MM.1S (cell line): ENCODE results near the gene FKBP1A.
A peak's percentile ranks its signal among the peaks of the same experiment; 100 is the strongest.

Source experiments
- DNase-seq: peaks from one replicate; pipeline ENCODE4 v3.0.0-alpha.2; 2015
- H2AFZ ChIP-seq: fragments of 300-600 bp; sonication (generic); 2 replicates; pipeline ENCODE4 v1.6.0; 2016; ENCODE audit warnings: antibody characterized with exemption, low read length
- H3F3A ChIP-seq: fragments of 300-600 bp; sonication (generic); 2 replicates; pipeline ENCODE4 v1.6.1; 2016; ENCODE audit warnings: mild to moderate bottlenecking, antibody characterized with exemption, low read length, moderate library complexity, mixed read lengths; ENCODE audit not compliant: insufficient read depth
- H3K27ac ChIP-seq: fragments of 300-600 bp; sonication (generic); 2 replicates; pipeline ENCODE4 v1.5.1; 2016; ENCODE audit warnings: mild to moderate bottlenecking, low read length
- H3K27me3 ChIP-seq: fragments of 300-600 bp; sonication (generic); replicated peaks from 2 replicates; pipeline ENCODE4 v1.6.0; 2016; ENCODE audit warnings: low read length; ENCODE audit not compliant: insufficient read depth
- H3K36me3 ChIP-seq: fragments of 300-600 bp; sonication (generic); replicated peaks from 2 replicates; pipeline ENCODE4 v1.6.1; 2016; ENCODE audit warnings: mild to moderate bottlenecking, low read length, mixed read lengths; ENCODE audit not compliant: insufficient read depth
- H3K4me1 ChIP-seq: fragments of 300-600 bp; sonication (generic); 2 replicates; pipeline ENCODE4 v1.6.1; 2016; ENCODE audit warnings: low read length, mixed read lengths
- H3K4me2 ChIP-seq: fragments of 300-600 bp; sonication (generic); 2 replicates; pipeline ENCODE4 v1.6.0; 2016; ENCODE audit warnings: low read depth, low read length
- H3K4me3 ChIP-seq: fragments of 300-600 bp; sonication (generic); 2 replicates; pipeline ENCODE4 v1.5.1; 2016; ENCODE audit warnings: low read length, mixed read lengths
- H3K79me2 ChIP-seq: fragments of 300-600 bp; sonication (generic); 2 replicates; pipeline ENCODE4 v1.6.1; 2016; ENCODE audit warnings: mixed run types, low read length, mixed read lengths
- H3K9ac ChIP-seq: fragments of 300-600 bp; sonication (generic); 2 replicates; pipeline ENCODE4 v1.6.1; 2016; ENCODE audit warnings: low read length, mixed read lengths
- H3K9me2 ChIP-seq: fragments of 300-600 bp; sonication (generic); replicated peaks from 2 replicates; pipeline ENCODE4 v1.6.1; 2016; ENCODE audit warnings: mild to moderate bottlenecking, low read length, mixed read lengths; ENCODE audit not compliant: insufficient read depth
- H3K9me3 ChIP-seq: fragments of 300-600 bp; sonication (generic); replicated peaks from 2 replicates; pipeline ENCODE4 v1.6.1; 2016; ENCODE audit warnings: mild to moderate bottlenecking, low read length, mixed read lengths; ENCODE audit not compliant: insufficient read depth
- H4K20me1 ChIP-seq: fragments of 300-600 bp; sonication (generic); 2 replicates; pipeline ENCODE4 v1.6.1; 2016; ENCODE audit warnings: mild to moderate bottlenecking, low read length, moderate library complexity, mixed read lengths; ENCODE audit not compliant: insufficient read depth
- CTCF ChIP-seq: fragments of 300-600 bp; sonication (generic); IDR thresholded peaks from 2 replicates; pipeline ENCODE4 v1.5.1; 2016; ENCODE audit warnings: antibody characterized with exemption, low read length, mixed read lengths
- EZH2 ChIP-seq: fragments of 300-600 bp; sonication (generic); optimal IDR thresholded peaks from 2 replicates; pipeline ENCODE3; 2017; ENCODE audit warnings: low read depth, mild to moderate bottlenecking, antibody characterized with exemption, low read length, mixed read lengths
- EZH2phosphoT487 ChIP-seq: fragments of 300-600 bp; sonication (generic); IDR thresholded peaks from 2 replicates; pipeline ENCODE4 v1.6.1; 2018; ENCODE audit warnings: antibody characterized with exemption, low read length

Gene FKBP1A

DNA sequence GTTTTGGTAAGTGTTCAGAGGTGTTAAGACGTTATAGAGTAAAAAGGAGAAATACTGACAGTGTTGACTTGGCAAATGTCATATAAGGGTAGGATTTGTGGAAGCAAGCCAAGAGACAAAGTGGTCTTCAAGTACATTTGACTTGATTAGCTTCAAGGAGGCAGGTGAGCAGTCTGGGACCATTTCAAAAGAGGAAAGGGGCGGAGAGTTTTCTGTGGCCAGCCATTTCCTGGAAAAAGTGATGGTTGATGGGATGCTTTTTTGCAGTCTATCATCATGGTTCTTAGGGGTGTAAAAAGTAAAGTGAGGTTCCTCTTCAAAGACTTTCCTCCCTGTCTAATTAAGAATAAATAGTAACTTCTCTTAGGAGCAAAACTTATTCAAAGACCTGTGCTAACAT lies 28.7 kb downstream of the FKBP1A start:
- no peaks in the 10 kb centered on the region for H3F3A ChIP-seq
- no peak overlapping the region for H3K4me2 ChIP-seq
- no peak overlapping the region for H3K4me3 ChIP-seq
- H2AFZ ChIP-seq = no peak overlapping the region
- H3K36me3 ChIP-seq = no peaks in the 10 kb centered on the region
- no peak for DNase-seq
- no peaks in the 10 kb centered on the region for H4K20me1 ChIP-seq
- no peak overlapping the region for H3K9ac ChIP-seq
- TF ChIP-seq CTCF = no peak
- no peak for TF ChIP-seq EZH2
- TF ChIP-seq EZH2phosphoT487 = no peak
- H3K27ac ChIP-seq = no peak overlapping the region
- H3K4me1 ChIP-seq = 0 out of 2 replicates have a peak, but pooled peaks cover 3% of the 10 kb centered on the region
- H3K27me3 ChIP-seq = no peaks in the 10 kb centered on the region
- peaks cover 11% of the 10 kb centered on the region; the same call in 1 of the 2 replicates for H3K79me2 ChIP-seq
- no peaks in the 10 kb centered on the region for H3K9me2 ChIP-seq
- no peaks in the 10 kb centered on the region for H3K9me3 ChIP-seq

DNA sequence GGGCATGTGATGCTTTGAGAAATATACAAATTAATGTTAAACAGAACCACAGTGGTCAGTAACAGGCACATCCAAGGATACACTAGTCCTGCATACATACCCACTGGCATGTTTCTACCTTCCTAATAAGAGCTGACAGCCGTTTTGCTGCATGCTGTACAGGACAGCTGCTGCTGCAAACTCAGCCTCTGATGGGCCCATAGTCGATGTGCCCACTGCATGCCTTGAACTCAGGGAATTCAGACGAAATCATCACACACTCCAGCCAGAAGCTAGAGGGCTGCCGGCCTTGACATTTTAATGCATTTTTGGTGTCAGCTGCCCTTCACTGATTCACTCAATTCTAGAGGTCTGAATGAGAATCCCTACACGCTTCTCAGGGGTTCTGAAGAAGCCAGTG lies 29.3 kb downstream of the FKBP1A start:
- Histone ChIP-seq H3K27me3 (no peaks in the 10 kb centered on the region), H3K27ac (no peak overlapping the region), H4K20me1 (no peaks in the 10 kb centered on the region), H3K4me2 (no peak overlapping the region), H3K4me1 (0 out of 2 replicates have a peak, but pooled peaks cover 3% of the 10 kb centered on the region), H3K79me2 (peaks cover 15% of the 10 kb centered on the region), H3K36me3 (no peaks in the 10 kb centered on the region), H3K9me3 (no peaks in the 10 kb centered on the region), H3F3A (no peaks in the 10 kb centered on the region), H3K9ac (no peak overlapping the region), H2AFZ (no peak overlapping the region), H3K9me2 (no peaks in the 10 kb centered on the region), H3K4me3 (no peak overlapping the region)
- DNase-seq = no peak
- TF ChIP-seq EZH2phosphoT487 = no peak

DNA sequence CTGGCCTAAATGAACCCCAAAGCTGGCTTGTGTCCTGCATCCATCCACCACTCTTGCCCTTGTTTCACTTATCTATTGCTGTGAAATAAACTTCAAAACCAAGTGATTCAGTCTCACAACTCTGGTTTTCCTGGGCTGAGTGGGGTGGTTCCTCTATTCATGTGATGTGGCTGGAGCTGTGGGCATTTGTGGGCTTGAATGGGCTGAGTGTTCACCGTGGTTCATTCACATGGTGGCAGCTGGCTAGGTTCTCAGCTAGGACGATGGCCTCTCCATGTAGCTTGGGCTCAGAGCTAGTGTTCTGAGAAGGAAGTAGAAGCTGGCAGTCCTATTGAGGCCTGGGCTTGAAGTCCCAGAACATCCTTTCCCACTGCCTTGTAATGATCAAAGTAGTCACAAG lies 30.4 kb downstream of the FKBP1A start:
- Histone ChIP-seq H3K27me3 (no peaks in the 10 kb centered on the region), H3K4me3 (no peak overlapping the region), H4K20me1 (no peaks in the 10 kb centered on the region), H3K9me2 (no peaks in the 10 kb centered on the region), H3F3A (no peaks in the 10 kb centered on the region), H3K4me1 (0 out of 2 replicates have a peak, but pooled peaks cover 3% of the 10 kb centered on the region), H2AFZ (no peak overlapping the region), H3K36me3 (no peaks in the 10 kb centered on the region), H3K9me3 (no peaks in the 10 kb centered on the region), H3K27ac (no peak overlapping the region), H3K9ac (no peak overlapping the region), H3K4me2 (no peak overlapping the region), H3K79me2 (peaks cover 22% of the 10 kb centered on the region)
- no peak for DNase-seq
- TF ChIP-seq CTCF = no peak
- TF ChIP-seq EZH2phosphoT487 = no peak
- no peak for TF ChIP-seq EZH2

DNA sequence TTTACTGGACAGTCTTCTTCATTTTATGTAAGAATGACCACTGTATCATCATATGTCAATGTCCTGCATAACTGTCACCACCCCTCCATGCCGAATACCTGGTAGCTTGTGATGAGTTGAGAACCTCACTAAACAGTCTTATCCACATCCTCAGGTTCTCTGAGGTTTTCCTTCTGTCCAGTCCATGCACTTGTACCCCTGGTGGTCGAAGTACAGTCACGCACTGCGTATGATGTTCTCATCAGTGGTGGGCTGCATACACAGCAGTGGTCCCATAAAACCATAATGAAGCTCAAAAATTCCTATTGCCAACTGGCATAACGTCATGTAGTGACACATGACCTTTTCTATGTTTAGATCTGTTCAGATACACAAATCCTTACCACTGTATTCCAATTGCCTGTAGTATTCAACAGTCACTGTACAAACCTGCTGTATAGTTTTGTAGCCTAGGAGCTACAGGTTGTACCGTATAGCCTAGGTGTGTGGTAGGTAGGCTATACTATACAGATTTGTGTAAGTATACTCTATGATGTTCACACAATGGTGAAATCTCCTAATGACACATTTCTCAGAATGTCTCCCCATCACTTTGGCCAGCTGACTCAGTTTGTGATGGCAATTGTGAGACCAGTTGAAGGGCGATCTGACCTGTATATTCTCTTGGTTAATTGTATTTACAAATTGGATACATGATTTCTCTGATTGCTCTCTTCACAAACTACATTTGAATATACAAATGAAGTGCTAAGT lies 32.6 kb downstream of the FKBP1A start:
- no peaks in the 10 kb centered on the region for H3K36me3 ChIP-seq
- H3K9me3 ChIP-seq = no peaks in the 10 kb centered on the region
- H3K9ac ChIP-seq = no peak overlapping the region
- H3F3A ChIP-seq = no peaks in the 10 kb centered on the region
- H3K27ac ChIP-seq = no peak overlapping the region
- H4K20me1 ChIP-seq = no peaks in the 10 kb centered on the region; the same call in 1 of the 2 replicates
- H3K4me3 ChIP-seq = no peak overlapping the region
- no peak for DNase-seq
- H3K4me2 ChIP-seq = no peak overlapping the region
- H3K9me2 ChIP-seq = no peaks in the 10 kb centered on the region
- 0 out of 2 replicates have a peak, but pooled peaks have one; percentile 8 for TF ChIP-seq CTCF
- TF ChIP-seq EZH2phosphoT487 = no peak
- H3K4me1 ChIP-seq = 0 out of 2 replicates have a peak, but pooled peaks cover 3% of the 10 kb centered on the region
- no peaks in the 10 kb centered on the region for H3K27me3 ChIP-seq
- peaks cover 22% of the 10 kb centered on the region for H3K79me2 ChIP-seq
- H2AFZ ChIP-seq = no peak overlapping the region
